GM12878 (cell line): ENCODE data around the gene RBMX. TPM values are rescaled to one million over a fixed set of nuclear protein-coding genes. Genes with fewer than 3 reads are reported as not detected.

Source experiments
- FOS ChIP-seq: IDR thresholded peaks from 3 replicates; pipeline ENCODE4 v1.6.1; 2011; ENCODE audit warnings: borderline replicate concordance; ENCODE audit not compliant: insufficient read length; ENCODE audit errors: extremely low read depth
- IKZF2 ChIP-seq, 2 experiments: fragments of 450-650 bp; IDR thresholded peaks; 2 replicates each; pipeline ENCODE4 v1.6.1; 2017; ENCODE audit warnings: mild to moderate bottlenecking in 2 of 2, moderate library complexity in 2 of 2
- MLLT1 ChIP-seq: fragments of 450-650 bp; IDR thresholded peaks from 2 replicates; pipeline ENCODE4 v1.6.1; 2016; ENCODE audit warnings: mild to moderate bottlenecking
- RAD21 ChIP-seq: IDR thresholded peaks from 2 replicates; pipeline ENCODE4 v1.6.1; 2011; ENCODE audit warnings: mild to moderate bottlenecking, low read depth, low read length, moderate library complexity; ENCODE audit not compliant: insufficient read depth
- RCOR1 ChIP-seq: conservative IDR thresholded peaks from 2 replicates; pipeline ENCODE4 v1.6.1; 2012; ENCODE audit warnings: low read depth, low read length, improper control_type of control experiment
- RELB ChIP-seq: fragments of 450-650 bp; IDR thresholded peaks from 2 replicates; pipeline ENCODE4 v1.6.1; 2017; ENCODE audit warnings: low read depth, mild to moderate bottlenecking, moderate library complexity
- ZBTB40 ChIP-seq: fragments of 450-650 bp; IDR thresholded peaks from 2 replicates; pipeline ENCODE4 v1.6.1; 2016; ENCODE audit warnings: mild to moderate bottlenecking, moderate library complexity, borderline replicate concordance
- ZNF207 ChIP-seq: fragments of 450-650 bp; IDR thresholded peaks from 2 replicates; pipeline ENCODE4 v1.6.1; 2014; ENCODE audit warnings: antibody characterized with exemption, mild to moderate bottlenecking, borderline replicate concordance
- ZNF687 ChIP-seq: fragments of 450-650 bp; IDR thresholded peaks from 2 replicates; pipeline ENCODE4 v1.6.1; 2017; ENCODE audit warnings: mild to moderate bottlenecking, moderate library complexity
- polyA plus RNA-seq, 11 experiments: library from polyadenylated mRNA; depleted of rRNA in 4 of 11; unstranded in 6 of 11; stranded (reverse) in 5 of 11; fragments of >200 nt; fragmentation: Nextera tagmentation in 4 of 11; fragmentation: Illumina TruSeq in 1 of 11; extraction: Ambion mirVana in 4 of 11; extraction: Trizol in 1 of 11; gene quantifications; 1 replicate in 1 of 11; 2 replicates in 10 of 11; pipeline versions ENCODE4 v1.2.1 to v1.2.3, GENCODE V29; 2011 to 2016; ENCODE audit warnings: inconsistent platforms in 2 of 11, missing spikeins in 2 of 11, low read depth in 1 of 11
- total RNA-seq, 4 experiments: library from RNA; depleted of rRNA in 3 of 4; stranded (reverse); fragments of >200 nt in 3 of 4; fragmentation: Illumina TruSeq in 1 of 4; extraction: Trizol in 1 of 4; gene quantifications; 2 replicates each; pipeline versions ENCODE4 v1.2.1 to v1.2.3, GENCODE V29; 2013 to 2021

The RBMX gene
- total and polyA plus RNA-seq, 10 of the 15 experiments (the other 5 are each of a cell fraction or from before 2014, with no cell fraction given) = 252 to 427 (median 288) TPM

- TF ChIP-seq ZBTB40 (no peak), ZNF207 (no peak), RCOR1 (no peak), IKZF2 (IDR thresholded peaks at IDR 0.05) (no peak), MLLT1 (no peak), ZNF687 (no peak), RELB (no peak), FOS (no peak), RAD21 (no peak)
Observed at GRCh38 chrX:136856050-136856449, 24.5 kb downstream of the RBMX start (continued).
